ENCODE results near the gene PIK3R2. TPM values are rescaled to one million over a fixed set of nuclear protein-coding genes. Genes with fewer than 3 reads are reported as not detected.

Gene PIK3R2
- polyA plus RNA-seq, 1 donor from 2014 or later: 14.8 TPM

DNA sequence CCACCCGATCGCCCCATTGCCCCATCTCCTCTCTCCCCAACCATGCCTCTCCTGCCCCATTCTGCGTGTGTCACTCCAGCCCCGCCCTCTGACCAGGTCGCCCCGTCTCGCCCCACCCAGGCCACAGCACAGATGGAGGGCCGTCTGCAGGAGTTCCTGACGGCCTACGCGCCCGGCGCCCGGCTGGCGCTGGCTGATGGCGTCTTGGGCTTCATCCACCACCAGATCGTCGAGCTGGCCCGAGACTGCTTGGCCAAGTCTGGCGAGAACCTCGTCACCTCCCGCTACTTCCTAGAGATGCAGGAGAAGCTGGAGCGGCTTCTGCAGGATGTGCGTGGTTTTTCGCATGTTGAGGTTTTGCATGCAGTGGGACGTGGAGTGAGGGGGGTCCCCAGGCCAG, 29.1 kb upstream of the PIK3R2 start:
- Histone ChIP-seq H2AFZ (ENCODE audit: low read depth, low read length) (no peak overlapping the region), H3K9me2 (ENCODE audit: insufficient read depth, low read length) (no peaks in the 10 kb centered on the region), H4K20me1 (ENCODE audit: insufficient read depth) (no peaks in the 10 kb centered on the region), H3K27ac (ENCODE audit: low read length) (no peak overlapping the region), H3K4me3 (ENCODE audit: low read length) (no peak overlapping the region), H3K27me3 (ENCODE audit: insufficient read depth, low read depth, low read length) (no peaks in the 10 kb centered on the region), H3F3A (ENCODE audit: insufficient read depth, low read length, poor library complexity, severe bottlenecking) (no peaks in the 10 kb centered on the region), H3K9me3 (ENCODE audit: low read length) (no peaks in the 10 kb centered on the region), H3K79me2 (replicated peaks; ENCODE audit: insufficient read depth, low read length) (peaks cover 2% of the 10 kb centered on the region), H3K4me2 (ENCODE audit: low read length) (no peak overlapping the region), H3K36me3 (ENCODE audit: insufficient read depth, low read length) (no peaks in the 10 kb centered on the region), H3K9ac (ENCODE audit: low read length) (no peak overlapping the region)
- TF ChIP-seq, protein P1, sequence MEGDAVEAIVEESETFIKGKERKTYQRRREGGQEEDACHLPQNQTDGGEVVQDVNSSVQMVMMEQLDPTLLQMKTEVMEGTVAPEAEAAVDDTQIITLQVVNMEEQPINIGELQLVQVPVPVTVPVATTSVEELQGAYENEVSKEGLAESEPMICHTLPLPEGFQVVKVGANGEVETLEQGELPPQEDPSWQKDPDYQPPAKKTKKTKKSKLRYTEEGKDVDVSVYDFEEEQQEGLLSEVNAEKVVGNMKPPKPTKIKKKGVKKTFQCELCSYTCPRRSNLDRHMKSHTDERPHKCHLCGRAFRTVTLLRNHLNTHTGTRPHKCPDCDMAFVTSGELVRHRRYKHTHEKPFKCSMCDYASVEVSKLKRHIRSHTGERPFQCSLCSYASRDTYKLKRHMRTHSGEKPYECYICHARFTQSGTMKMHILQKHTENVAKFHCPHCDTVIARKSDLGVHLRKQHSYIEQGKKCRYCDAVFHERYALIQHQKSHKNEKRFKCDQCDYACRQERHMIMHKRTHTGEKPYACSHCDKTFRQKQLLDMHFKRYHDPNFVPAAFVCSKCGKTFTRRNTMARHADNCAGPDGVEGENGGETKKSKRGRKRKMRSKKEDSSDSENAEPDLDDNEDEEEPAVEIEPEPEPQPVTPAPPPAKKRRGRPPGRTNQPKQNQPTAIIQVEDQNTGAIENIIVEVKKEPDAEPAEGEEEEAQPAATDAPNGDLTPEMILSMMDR (IDR thresholded peaks at IDR 0.05; ENCODE audit: poor library complexity, severe bottlenecking): no peak
- TF ChIP-seq TAF1 (IDR thresholded peaks at IDR 0.05; ENCODE audit: low read depth): no peak
- TF ChIP-seq EP300 (conservative IDR thresholded peaks at IDR 0.05; ENCODE audit: poor library complexity, severe bottlenecking): no peak
- TF ChIP-seq, protein P2, sequence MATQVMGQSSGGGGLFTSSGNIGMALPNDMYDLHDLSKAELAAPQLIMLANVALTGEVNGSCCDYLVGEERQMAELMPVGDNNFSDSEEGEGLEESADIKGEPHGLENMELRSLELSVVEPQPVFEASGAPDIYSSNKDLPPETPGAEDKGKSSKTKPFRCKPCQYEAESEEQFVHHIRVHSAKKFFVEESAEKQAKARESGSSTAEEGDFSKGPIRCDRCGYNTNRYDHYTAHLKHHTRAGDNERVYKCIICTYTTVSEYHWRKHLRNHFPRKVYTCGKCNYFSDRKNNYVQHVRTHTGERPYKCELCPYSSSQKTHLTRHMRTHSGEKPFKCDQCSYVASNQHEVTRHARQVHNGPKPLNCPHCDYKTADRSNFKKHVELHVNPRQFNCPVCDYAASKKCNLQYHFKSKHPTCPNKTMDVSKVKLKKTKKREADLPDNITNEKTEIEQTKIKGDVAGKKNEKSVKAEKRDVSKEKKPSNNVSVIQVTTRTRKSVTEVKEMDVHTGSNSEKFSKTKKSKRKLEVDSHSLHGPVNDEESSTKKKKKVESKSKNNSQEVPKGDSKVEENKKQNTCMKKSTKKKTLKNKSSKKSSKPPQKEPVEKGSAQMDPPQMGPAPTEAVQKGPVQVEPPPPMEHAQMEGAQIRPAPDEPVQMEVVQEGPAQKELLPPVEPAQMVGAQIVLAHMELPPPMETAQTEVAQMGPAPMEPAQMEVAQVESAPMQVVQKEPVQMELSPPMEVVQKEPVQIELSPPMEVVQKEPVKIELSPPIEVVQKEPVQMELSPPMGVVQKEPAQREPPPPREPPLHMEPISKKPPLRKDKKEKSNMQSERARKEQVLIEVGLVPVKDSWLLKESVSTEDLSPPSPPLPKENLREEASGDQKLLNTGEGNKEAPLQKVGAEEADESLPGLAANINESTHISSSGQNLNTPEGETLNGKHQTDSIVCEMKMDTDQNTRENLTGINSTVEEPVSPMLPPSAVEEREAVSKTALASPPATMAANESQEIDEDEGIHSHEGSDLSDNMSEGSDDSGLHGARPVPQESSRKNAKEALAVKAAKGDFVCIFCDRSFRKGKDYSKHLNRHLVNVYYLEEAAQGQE (IDR thresholded peaks at IDR 0.05; ENCODE audit: borderline replicate concordance): no peak
- TF ChIP-seq MXI1 (conservative IDR thresholded peaks at IDR 0.05; ENCODE audit: poor library complexity, severe bottlenecking): no peak
- no peak for TF ChIP-seq SMC3 (conservative IDR thresholded peaks at IDR 0.05; ENCODE audit: poor library complexity)
- TF ChIP-seq POLR2AphosphoS5 (IDR thresholded peaks at IDR 0.05): no peak
- no peak for TF ChIP-seq RAD21 (conservative IDR thresholded peaks at IDR 0.05)
- TF ChIP-seq EZH2 (IDR thresholded peaks at IDR 0.05; ENCODE audit: borderline replicate concordance, insufficient read depth, low read length, poor library complexity, severe bottlenecking): no peak

- Histone ChIP-seq H3K4me3 (ENCODE audit: low read length) (no peak overlapping the region), H3K27me3 (ENCODE audit: insufficient read depth, low read depth, low read length) (no peaks in the 10 kb centered on the region), H3K27ac (ENCODE audit: low read length) (no peak overlapping the region), H3K9me2 (ENCODE audit: insufficient read depth, low read length) (no peaks in the 10 kb centered on the region), H3K9ac (ENCODE audit: low read length) (no peak overlapping the region), H4K20me1 (ENCODE audit: insufficient read depth) (no peaks in the 10 kb centered on the region), H2AFZ (ENCODE audit: low read depth, low read length) (no peak overlapping the region), H3K36me3 (ENCODE audit: insufficient read depth, low read length) (no peaks in the 10 kb centered on the region), H3F3A (ENCODE audit: insufficient read depth, low read length, poor library complexity, severe bottlenecking) (no peaks in the 10 kb centered on the region), H3K79me2 (replicated peaks; ENCODE audit: insufficient read depth, low read length) (no peaks in the 10 kb centered on the region), H3K4me2 (ENCODE audit: low read length) (no peak overlapping the region), H3K9me3 (ENCODE audit: low read length) (no peaks in the 10 kb centered on the region)
- no peak for TF ChIP-seq POLR2AphosphoS5 (IDR thresholded peaks at IDR 0.05)
- TF ChIP-seq SMC3 (conservative IDR thresholded peaks at IDR 0.05; ENCODE audit: poor library complexity): no peak
- no peak for TF ChIP-seq RAD21 (conservative IDR thresholded peaks at IDR 0.05)
- TF ChIP-seq, protein P2 (IDR thresholded peaks at IDR 0.05; ENCODE audit: borderline replicate concordance): no peak
- TF ChIP-seq, protein P1 (IDR thresholded peaks at IDR 0.05; ENCODE audit: poor library complexity, severe bottlenecking): no peak
- no peak for TF ChIP-seq EZH2 (IDR thresholded peaks at IDR 0.05; ENCODE audit: borderline replicate concordance, insufficient read depth, low read length, poor library complexity, severe bottlenecking)
- TF ChIP-seq EP300 (conservative IDR thresholded peaks at IDR 0.05; ENCODE audit: poor library complexity, severe bottlenecking): no peak
- no peak for TF ChIP-seq MXI1 (conservative IDR thresholded peaks at IDR 0.05; ENCODE audit: poor library complexity, severe bottlenecking)
- no peak for TF ChIP-seq TAF1 (IDR thresholded peaks at IDR 0.05; ENCODE audit: low read depth)
Observed at GRCh38 chr19:18126097-18126496, 26.9 kb upstream of the PIK3R2 start.

Measured in neural cell (in vitro differentiated cells).